Neural cell (in vitro differentiated cells): ENCODE measurements around the gene C5orf46. TPM values are rescaled to one million over a fixed set of nuclear protein-coding genes. Genes with fewer than 3 reads are reported as not detected.

ENCODE experiments used
- H2AFZ ChIP-seq: fragments of 200-600, 300-800 bp; sonication (generic), shearing (Covaris generic); 2 replicates; pipeline ENCODE4 v1.6.0; 2014; ENCODE audit warnings: low read depth, mild to moderate bottlenecking, antibody characterized with exemption, low read length, moderate library complexity
- H3F3A ChIP-seq: fragments of 200-600 bp; shearing (Covaris generic); 2 replicates; pipeline ENCODE4 v1.6.1; 2016; ENCODE audit warnings: mild to moderate bottlenecking, moderate library complexity, mixed read lengths, antibody characterized with exemption, low read length; ENCODE audit not compliant: insufficient read depth, poor library complexity, severe bottlenecking
- H3K27ac ChIP-seq: fragments of 200-600, 300-800 bp; sonication (generic), shearing (Covaris generic); 2 replicates; pipeline ENCODE4 v1.5.1; 2014; ENCODE audit warnings: mild to moderate bottlenecking, low read length, moderate library complexity
- H3K27me3 ChIP-seq: fragments of 300-800, 200-600 bp; sonication (generic), shearing (Covaris generic); 2 replicates; pipeline ENCODE4 v1.6.0; 2014; ENCODE audit warnings: mild to moderate bottlenecking, low read depth, low read length, moderate library complexity; ENCODE audit not compliant: insufficient read depth
- H3K36me3 ChIP-seq: fragments of 300-800, 200-600 bp; sonication (generic), shearing (Covaris generic); 2 replicates; pipeline ENCODE4 v1.5.1; 2014; ENCODE audit warnings: mild to moderate bottlenecking, antibody characterized with exemption, low read length, moderate library complexity; ENCODE audit not compliant: insufficient read depth
- H3K4me2 ChIP-seq: fragments of 300-800, 200-600 bp; sonication (generic), shearing (Covaris generic); 2 replicates; pipeline ENCODE4 v1.6.0; 2014; ENCODE audit warnings: mild to moderate bottlenecking, low read length
- H3K4me3 ChIP-seq: fragments of 300-800, 200-600 bp; sonication (generic), shearing (Covaris generic); 2 replicates; pipeline ENCODE4 v1.5.1; 2014; ENCODE audit warnings: mild to moderate bottlenecking, low read length, moderate library complexity
- H3K79me2 ChIP-seq: fragments of 200-600 bp; shearing (Covaris generic); replicated peaks from 2 replicates; pipeline ENCODE4 v1.6.0; 2014; ENCODE audit warnings: mild to moderate bottlenecking, low read length, moderate library complexity; ENCODE audit not compliant: insufficient read depth
- H3K9ac ChIP-seq: fragments of 300-800, 200-600 bp; sonication (generic), shearing (Covaris generic); 2 replicates; pipeline ENCODE4 v1.6.1; 2016; ENCODE audit warnings: mild to moderate bottlenecking, low read length, mixed read lengths
- H3K9me2 ChIP-seq: fragments of 200-600 bp; shearing (Covaris generic); 2 replicates; pipeline ENCODE4 v1.6.1; 2016; ENCODE audit warnings: mild to moderate bottlenecking, low read length, mixed read lengths; ENCODE audit not compliant: insufficient read depth
- H3K9me3 ChIP-seq: fragments of 200-600, 300-800 bp; sonication (generic), shearing (Covaris generic); 2 replicates; pipeline ENCODE4 v1.6.1; 2016; ENCODE audit warnings: mild to moderate bottlenecking, mixed run types, low read length, moderate library complexity, mixed read lengths
- H4K20me1 ChIP-seq: fragments of 200-600 bp; shearing (Covaris generic); 2 replicates; pipeline ENCODE4 v1.6.1; 2016; ENCODE audit warnings: mild to moderate bottlenecking, mixed run types; ENCODE audit not compliant: insufficient read depth
- CTCF ChIP-seq: fragments of 450-650 bp; IDR thresholded peaks from 2 replicates; pipeline ENCODE4 v1.5.1; 2014; ENCODE audit warnings: antibody characterized with exemption, mild to moderate bottlenecking, moderate library complexity; ENCODE audit not compliant: poor library complexity, severe bottlenecking
- EZH2 ChIP-seq: fragments of 200-600, 300-800 bp; shearing (Covaris generic), sonication (generic); IDR thresholded peaks from 2 replicates; pipeline ENCODE4 v1.6.1; 2014; ENCODE audit warnings: antibody characterized with exemption, low read length, borderline replicate concordance, mild to moderate bottlenecking; ENCODE audit not compliant: insufficient read depth, poor library complexity, severe bottlenecking
- POLR2AphosphoS5 ChIP-seq: IDR thresholded peaks from 2 replicates; pipeline ENCODE4 v1.6.1; 2012
- RAD21 ChIP-seq: fragments of 450-650 bp; conservative IDR thresholded peaks from 2 replicates; pipeline ENCODE4 v1.6.1; 2014; ENCODE audit warnings: antibody characterized with exemption, mild to moderate bottlenecking, moderate library complexity
- REST ChIP-seq: IDR thresholded peaks from 2 replicates; pipeline ENCODE4 v1.6.1; 2012; ENCODE audit warnings: borderline replicate concordance
- SMC3 ChIP-seq: fragments of 450-650 bp; conservative IDR thresholded peaks from 2 replicates; pipeline ENCODE4 v1.6.1; 2014; ENCODE audit warnings: antibody characterized with exemption, mild to moderate bottlenecking, moderate library complexity; ENCODE audit not compliant: poor library complexity
- TAF1 ChIP-seq: IDR thresholded peaks from 2 replicates; pipeline ENCODE4 v1.6.1; 2012; ENCODE audit warnings: low read depth
- polyA plus RNA-seq: library from polyadenylated mRNA; depleted of rRNA; stranded (reverse); fragments of >200 nt; gene quantifications from 2 replicates; pipeline ENCODE4 v1.2.3, GENCODE V29; 2014

Gene C5orf46
- polyA plus RNA-seq, 1 donor from 2014 or later = not detected

GRCh38 chr5:147845618-147846017 is 60.7 kb downstream of the C5orf46 start:
- Histone ChIP-seq H3F3A (no peaks in the 10 kb centered on the region), H3K79me2 (no peaks in the 10 kb centered on the region), H3K27ac (no peak overlapping the region), H3K27me3 (no peaks in the 10 kb centered on the region), H3K9me2 (no peaks in the 10 kb centered on the region), H3K9ac (no peak overlapping the region), H4K20me1 (no peaks in the 10 kb centered on the region), H3K36me3 (no peaks in the 10 kb centered on the region), H2AFZ (no peak overlapping the region), H3K9me3 (no peaks in the 10 kb centered on the region), H3K4me3 (no peak overlapping the region), H3K4me2 (no peak overlapping the region)
- TF ChIP-seq TAF1 (no peak), REST (no peak), SMC3 (no peak), CTCF (no peak), EZH2 (no peak)

- Histone ChIP-seq H3K9me3 (no peaks in the 10 kb centered on the region), H3K27ac (no peak overlapping the region), H3K9ac (no peak overlapping the region), H3K36me3 (no peaks in the 10 kb centered on the region), H4K20me1 (no peaks in the 10 kb centered on the region), H3K9me2 (no peaks in the 10 kb centered on the region), H3K4me3 (no peak overlapping the region), H3K4me2 (no peak overlapping the region), H2AFZ (no peak overlapping the region), H3F3A (no peaks in the 10 kb centered on the region), H3K79me2 (no peaks in the 10 kb centered on the region), H3K27me3 (no peaks in the 10 kb centered on the region)
- TF ChIP-seq POLR2AphosphoS5 = no peak
- TF ChIP-seq SMC3 = no peak
- no peak for TF ChIP-seq RAD21
- TF ChIP-seq REST = no peak
Observed at GRCh38 chr5:147844846-147845245, 61.5 kb downstream of the C5orf46 start.
